Breast epithelium (tissue), 3 donors: ENCODE data around the gene ADCK1.

Experiments used
- CTCF ChIP-seq, 3 donors: fragments of 450-650 bp; IDR thresholded peaks; one replicate each; pipeline ENCODE4 v1.5.1; 2016 to 2017; ENCODE audit warnings: antibody characterized with exemption in 3 of 3, mild to moderate bottlenecking in 3 of 3, moderate library complexity in 3 of 3
- POLR2A ChIP-seq: fragments of 450-650 bp; IDR thresholded peaks from one replicate; pipeline ENCODE4 v1.6.1; 2016; ENCODE audit warnings: antibody characterized with exemption, mild to moderate bottlenecking, moderate library complexity
- POLR2AphosphoS5 ChIP-seq, 3 donors: sonication (generic); formaldehyde crosslinking; IDR thresholded peaks; one replicate each; pipeline ENCODE4 v1.6.1; 2017; ENCODE audit warnings: antibody characterized with exemption in 3 of 3

- TF ChIP-seq CTCF (IDR thresholded peaks at IDR 0.05) (no peak), POLR2A (no peak), POLR2AphosphoS5 (IDR thresholded peaks at IDR 0.05) (no peak)
Measured at GRCh38 chr14:77822741-77823140, 22.8 kb downstream of the ADCK1 start.
